CD4-positive, alpha-beta T cell treated with Interleukin-6 for 4 hours (primary cell): Measurements from ENCODE around the gene ITGB2.

ENCODE experiments used
- DNase-seq: peaks from one replicate; pipeline ENCODE4 v3.0.0-alpha.2; 2020; ENCODE audit warnings: mixed read lengths

The ITGB2 gene

GRCh38 chr21:44955141-44955797 is 34.6 kb upstream of the ITGB2 start:
- no peak for DNase-seq

GRCh38 chr21:44954281-44954771 is 33.6 kb upstream of the ITGB2 start:
- DNase-seq, result no peak

GRCh38 chr21:44953628-44954021 is 32.9 kb upstream of the ITGB2 start:
- DNase-seq, result no peak

GRCh38 chr21:44952929-44953627 is 32.4 kb upstream of the ITGB2 start:
- DNase-seq, result no peak

GRCh38 chr21:44952116-44952928 is 31.6 kb upstream of the ITGB2 start:
- DNase-seq, result no peak

GRCh38 chr21:44951186-44951915 is 30.7 kb upstream of the ITGB2 start:
- DNase-seq, result no peak

GRCh38 chr21:44950351-44950750 is 29.7 kb upstream of the ITGB2 start:
- no peak for DNase-seq

GRCh38 chr21:44949779-44950198 is 29.1 kb upstream of the ITGB2 start:
- DNase-seq, result peak; percentile 90

GRCh38 chr21:44949161-44949778 is 28.6 kb upstream of the ITGB2 start:
- DNase-seq, result no peak

- no peak for DNase-seq
Observed at GRCh38 chr21:44948426-44949120, 27.9 kb upstream of the ITGB2 start.

- DNase-seq, result no peak
Observed at GRCh38 chr21:44947930-44948331, 27.2 kb upstream of the ITGB2 start.

- no peak for DNase-seq
Observed at GRCh38 chr21:44947111-44947929, 26.6 kb upstream of the ITGB2 start.

- DNase-seq, result no peak
Observed at GRCh38 chr21:44946254-44947041, 25.7 kb upstream of the ITGB2 start.

- DNase-seq, result no peak
Observed at GRCh38 chr21:44944596-44944995, 23.9 kb upstream of the ITGB2 start.

- no peak for DNase-seq
Observed at GRCh38 chr21:44943686-44944550, 23.2 kb upstream of the ITGB2 start.

- DNase-seq, result no peak
Observed at GRCh38 chr21:44943005-44943685, 22.4 kb upstream of the ITGB2 start.

GRCh38 chr21:44942566-44942965 is 21.9 kb upstream of the ITGB2 start:
- no peak for DNase-seq

GRCh38 chr21:44941567-44941966 is 20.9 kb upstream of the ITGB2 start:
- no peak for DNase-seq
